A549 treated with RU486 at 1 μM for 4 hours (cell line): Measurements from ENCODE around the gene PPIA. TPM values are rescaled to one million over a fixed set of nuclear protein-coding genes. Genes with fewer than 3 reads are reported as not detected.

Experiments
- total RNA-seq: library from RNA; stranded (reverse); fragments of 200-300 nt; extraction: Qiagen RNA extraction; gene quantifications from 5 replicates; pipeline ENCODE4 v1.2.3, GENCODE V29; 2022; ENCODE audit warnings: low read depth

The PPIA gene
- 4,931 to 6,299 TPM (median 5,230 TPM) in 5 replicates for total RNA-seq

DNA sequence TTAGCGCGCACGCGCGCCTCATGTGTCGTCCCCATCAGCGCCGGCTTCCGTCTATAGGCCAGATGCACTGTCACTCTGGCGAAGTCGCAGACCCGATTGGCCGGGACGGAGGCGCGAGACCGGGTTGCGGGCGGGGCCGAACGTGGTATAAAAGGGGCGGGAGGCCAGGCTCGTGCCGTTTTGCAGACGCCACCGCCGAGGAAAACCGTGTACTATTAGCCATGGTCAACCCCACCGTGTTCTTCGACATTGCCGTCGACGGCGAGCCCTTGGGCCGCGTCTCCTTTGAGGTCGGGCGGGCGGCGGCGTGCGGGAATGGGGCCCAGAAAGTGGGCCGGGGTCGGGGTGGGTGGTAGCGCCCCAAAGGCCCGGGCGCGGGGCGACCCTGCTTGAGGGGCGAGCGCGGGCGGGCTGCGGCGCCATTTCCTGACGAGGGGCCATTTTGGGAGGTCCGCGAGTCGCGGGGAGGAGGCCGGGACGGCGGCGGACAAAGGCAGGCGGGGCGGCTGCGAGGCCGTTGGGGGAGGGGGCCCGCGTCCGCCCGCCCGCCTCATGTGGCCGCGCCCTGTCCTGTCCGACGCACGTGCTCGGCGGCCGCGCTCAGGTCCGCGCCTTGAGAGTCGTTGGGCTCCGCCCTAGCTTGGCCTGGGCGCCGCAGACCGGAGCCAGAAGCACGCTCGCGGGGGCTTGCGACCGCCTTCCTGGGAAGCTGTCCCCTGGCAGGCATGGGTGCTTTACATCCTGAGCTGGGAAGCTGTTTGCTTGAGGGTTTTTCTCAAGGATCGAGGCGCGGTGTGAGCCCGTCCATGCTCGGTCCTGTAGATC, at the start of gene PPIA:
PPIA (plus strand) TSS at position 178 of the 825 bp plus-strand sequence; CDS start at position 222, 44 bp downstream.

GRCh38 chr7:44748045-44748947, 48.2 kb upstream of the PPIA start, which contains the start of gene ZMIZ2:
Gene ZMIZ2, plus strand, starts transcription at chr7:44748847. Its CDS starts 7,403 bp downstream, at chr7:44756250.

DNA sequence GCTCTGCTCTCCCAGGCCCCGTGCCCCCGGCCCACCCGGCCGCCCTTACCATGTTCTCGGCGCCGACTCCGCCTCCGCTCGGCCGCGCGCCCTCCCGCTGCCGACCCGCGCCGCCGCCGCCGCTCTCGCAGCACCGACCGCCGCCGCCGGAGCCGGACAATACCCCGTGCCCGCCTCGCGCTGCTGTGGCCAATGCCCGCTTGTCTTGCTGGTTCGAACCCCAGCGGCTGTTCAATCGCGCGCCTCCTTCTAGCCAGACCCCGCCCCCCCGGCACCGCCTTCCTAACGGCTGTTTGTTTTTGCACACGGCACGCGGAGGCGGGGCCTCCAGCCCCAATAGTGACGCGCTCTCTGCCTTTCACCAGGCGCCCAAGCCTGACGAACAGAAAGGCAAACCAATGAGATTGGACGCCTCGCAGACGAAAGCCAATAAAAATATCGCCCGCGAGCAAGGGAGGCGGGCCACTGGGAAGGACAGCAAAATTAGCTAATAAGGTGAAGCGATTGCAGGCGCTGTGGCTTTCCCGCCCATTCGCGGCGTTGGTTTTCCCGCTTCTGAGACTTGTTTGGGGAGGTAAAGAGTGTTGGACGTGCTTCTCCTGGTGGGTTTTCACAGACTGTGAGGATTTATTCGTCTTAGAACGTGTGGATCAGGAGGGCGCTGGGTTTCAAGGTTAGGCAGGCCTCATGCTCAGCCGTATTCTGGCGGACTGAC, 51.6 kb downstream of the PPIA start, which contains the start of gene H2AZ2:
H2AZ2 (minus strand) TSS at position 168 of the 715 bp plus-strand sequence; CDS start at position 52, 116 bp downstream.

Other genes starting within 250 kb of the PPIA start
- 105 to 160 TPM (median 125 TPM) in 5 replicates for gene DDX56, start 222.8 kb upstream of the PPIA start, total RNA-seq
- gene TMED4, start 214.4 kb upstream of the PPIA start, total RNA-seq: 44.7 to 54.7 TPM (median 50.0 TPM) in 5 replicates
- gene OGDH, start 190.1 kb upstream of the PPIA start, total RNA-seq: 25.8 to 28.8 TPM (median 27.5 TPM) in 5 replicates
- gene ZMIZ2, start 47.8 kb upstream of the PPIA start, total RNA-seq: 21.0 to 36.2 TPM (median 30.9 TPM) in 5 replicates
- gene H2AZ2, start 51.4 kb downstream of the PPIA start, total RNA-seq: 216 to 267 TPM (median 250 TPM) in 5 replicates
- 6.1 to 12.7 TPM (median 11.9 TPM) in 5 replicates for gene PURB, start 88.8 kb downstream of the PPIA start, total RNA-seq
- gene MYO1G, start 182.3 kb downstream of the PPIA start, total RNA-seq: 0.07 to 0.20 TPM (median 0.13 TPM) in 5 replicates
- gene CCM2, start 203.5 kb downstream of the PPIA start, total RNA-seq: 30.0 to 45.2 TPM (median 41.6 TPM) in 5 replicates